SH-SY5Y (cell line): ENCODE results near the gene ZNF345.

Experiments used
- GATA2 ChIP-seq: IDR thresholded peaks from 2 replicates; pipeline ENCODE4 v1.6.1; 2011; ENCODE audit warnings: mild to moderate bottlenecking, low read depth, low read length
- GATA3 ChIP-seq: IDR thresholded peaks from 2 replicates; pipeline ENCODE4 v1.6.1; 2011; ENCODE audit warnings: low read depth, mild to moderate bottlenecking, low read length, moderate library complexity

DNA sequence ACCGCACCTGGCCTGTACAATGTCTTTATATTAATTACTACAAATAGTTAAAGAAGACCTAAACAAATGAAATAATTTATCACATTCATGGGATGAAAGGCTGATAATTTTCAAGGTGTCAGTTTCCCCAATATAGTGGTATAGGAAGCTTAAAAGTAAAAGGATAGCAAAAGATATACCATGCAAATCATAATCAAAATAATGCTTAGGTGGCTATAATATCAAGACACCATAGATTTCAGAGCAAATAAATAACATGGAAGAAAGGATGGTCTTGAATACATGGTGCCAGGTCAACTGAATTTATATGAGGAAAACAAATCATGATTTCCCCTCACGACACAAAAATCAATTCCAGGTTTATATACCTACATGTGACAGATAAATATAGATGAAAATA is 17.2 kb upstream of the ZNF345 start:
- TF ChIP-seq GATA2 (no peak), GATA3 (no peak)
